PC-3 (cell line): ENCODE measurements around the gene VSTM2L. TPM values are rescaled to one million over a fixed set of nuclear protein-coding genes. Genes with fewer than 3 reads are reported as not detected.
A peak's percentile ranks its signal among the peaks of the same experiment; 100 is the strongest.

Source experiments
- ATAC-seq: fragments of 200-7000 bp; cut with Tn5 transposase; 2 replicates; pipeline ENCODE4 v1.9.1; 2020; ENCODE audit warnings: mild to moderate bottlenecking, moderate library complexity
- BruUV-seq: library from RNA; stranded (reverse); fragments of 400-500 nt; replicated peaks from 2 replicates; lab custom pipeline; 2021; lab: Mats Ljungman, UMichigan
- CTCF ChIA-PET: fragments of 300-600 bp; sonication (Branson Sonifier 250); formaldehyde crosslinking; loops from one replicate; lab custom pipeline; 2022; ENCODE audit warnings: antibody characterized with exemption; lab: Charles Lee
- POLR2A ChIA-PET: fragments of 300-600 bp; sonication (Branson Sonifier 250); formaldehyde crosslinking; loops from one replicate; lab custom pipeline; 2022; ENCODE audit warnings: antibody characterized with exemption; ENCODE audit not compliant: unreplicated experiment; lab: Charles Lee
- DNase-seq: peaks from one replicate; pipeline ENCODE4 v3.0.0-alpha.2; 2015
- H2AFZ ChIP-seq: fragments of 300-600 bp; sonication (generic); 2 replicates; pipeline ENCODE4 v1.6.0; 2016; ENCODE audit warnings: antibody characterized with exemption, low read length
- H3F3A ChIP-seq: fragments of 300-600 bp; sonication (generic); one replicate; pipeline ENCODE4 v1.6.0; 2017; ENCODE audit warnings: antibody characterized with exemption, low read length, control low read depth, mild to moderate bottlenecking; ENCODE audit not compliant: unreplicated experiment
- H3K27ac ChIP-seq: fragments of 300-600 bp; sonication (generic); 2 replicates; pipeline ENCODE4 v1.5.1; 2016; ENCODE audit warnings: mild to moderate bottlenecking, low read length
- H3K27me3 ChIP-seq: fragments of 300-600 bp; sonication (generic); 2 replicates; pipeline ENCODE4 v1.6.1; 2016; ENCODE audit warnings: low read length, mixed read lengths
- H3K36me3 ChIP-seq: fragments of 300-600 bp; sonication (generic); 2 replicates; pipeline ENCODE4 v1.6.1; 2016; ENCODE audit warnings: low read depth, mixed run types, low read length, mixed read lengths
- H3K4me1 ChIP-seq: fragments of 300-600 bp; sonication (generic); 2 replicates; pipeline ENCODE4 v1.5.1; 2016; ENCODE audit warnings: low read length; ENCODE audit not compliant: insufficient read depth
- H3K4me2 ChIP-seq: fragments of 300-600 bp; sonication (generic); 2 replicates; pipeline ENCODE4 v1.6.0; 2016; ENCODE audit warnings: low read length
- H3K4me3 ChIP-seq: fragments of 300-600 bp; sonication (generic); 2 replicates; pipeline ENCODE4 v1.5.1; 2016; ENCODE audit warnings: mild to moderate bottlenecking, low read length, mixed read lengths
- H3K79me2 ChIP-seq: fragments of 300-600 bp; sonication (generic); 2 replicates; pipeline ENCODE4 v1.6.1; 2017; ENCODE audit warnings: low read length, mixed read lengths
- H3K9ac ChIP-seq: fragments of 300-600 bp; sonication (generic); 2 replicates; pipeline ENCODE4 v1.6.0; 2016; ENCODE audit warnings: mild to moderate bottlenecking, low read length
- H3K9me2 ChIP-seq: fragments of 300-600 bp; sonication (generic); replicated peaks from 2 replicates; pipeline ENCODE4 v1.6.1; 2016; ENCODE audit warnings: mixed run types, low read length, mixed read lengths
- H3K9me3 ChIP-seq: fragments of 300-600 bp; sonication (generic); 2 replicates; pipeline ENCODE4 v1.6.1; 2016; ENCODE audit warnings: low read length, mixed read lengths
- H4K20me1 ChIP-seq: fragments of 300-600 bp; sonication (generic); 2 replicates; pipeline ENCODE4 v1.6.1; 2016; ENCODE audit warnings: low read length, mixed read lengths
- EZH2 ChIP-seq: fragments of 300-600 bp; sonication (generic); IDR thresholded peaks from one replicate; pipeline ENCODE4 v1.6.1; 2017; ENCODE audit warnings: antibody characterized with exemption, mild to moderate bottlenecking, low read length; ENCODE audit not compliant: unreplicated experiment
- EZH2phosphoT487 ChIP-seq: fragments of 300-600 bp; sonication (generic); IDR thresholded peaks from 2 replicates; pipeline ENCODE4 v1.6.1; 2018; ENCODE audit warnings: mild to moderate bottlenecking, antibody characterized with exemption, low read length, borderline replicate concordance
- intact Hi-C: fragments of 100-400 bp; cut with micrococcal nuclease; formaldehyde crosslinking; loops from 2 replicates; pipeline ENCODE4 v1.9.0; 2023
- total RNA-seq: library from RNA; depleted of rRNA; stranded (reverse); fragments of >200 nt; gene quantifications from 2 replicates; pipeline ENCODE4 v1.2.3, GENCODE V29; 2014
- TF ChIP-seq, protein P1 (sequence below): fragments of 300-600 bp; sonication (generic); conservative IDR thresholded peaks from 2 replicates; pipeline ENCODE4 v1.5.1; 2017; ENCODE audit warnings: antibody characterized with exemption, low read depth, mild to moderate bottlenecking, low read length

The VSTM2L gene
- total RNA-seq, 1 experiment from 2014 or later, result 45.8 TPM

- no peaks in the 10 kb centered on the region for H3K79me2 ChIP-seq
- no peak overlapping the region for H3K4me2 ChIP-seq
- no peak overlapping the region for H3K9ac ChIP-seq
- H3K9me2 ChIP-seq, result no peaks in the 10 kb centered on the region
- H3K27ac ChIP-seq, result no peak overlapping the region
- no peak overlapping the region for H2AFZ ChIP-seq
- H3K27me3 ChIP-seq, result no peaks in the 10 kb centered on the region
- no peak overlapping the region for H3K4me3 ChIP-seq
- H3K9me3 ChIP-seq, result no peaks in the 10 kb centered on the region
- no peaks in the 10 kb centered on the region for H3F3A ChIP-seq
- no peak for ATAC-seq
- no peak for DNase-seq
- intact Hi-C loops, result no loop called here
- ChIA-PET POLR2A (no interaction called here), CTCF (no interaction called here)
- H3K36me3 ChIP-seq, result no peaks in the 10 kb centered on the region
- TF ChIP-seq EZH2 (no peak), EZH2phosphoT487 (no peak)
- TF ChIP-seq, protein P1, sequence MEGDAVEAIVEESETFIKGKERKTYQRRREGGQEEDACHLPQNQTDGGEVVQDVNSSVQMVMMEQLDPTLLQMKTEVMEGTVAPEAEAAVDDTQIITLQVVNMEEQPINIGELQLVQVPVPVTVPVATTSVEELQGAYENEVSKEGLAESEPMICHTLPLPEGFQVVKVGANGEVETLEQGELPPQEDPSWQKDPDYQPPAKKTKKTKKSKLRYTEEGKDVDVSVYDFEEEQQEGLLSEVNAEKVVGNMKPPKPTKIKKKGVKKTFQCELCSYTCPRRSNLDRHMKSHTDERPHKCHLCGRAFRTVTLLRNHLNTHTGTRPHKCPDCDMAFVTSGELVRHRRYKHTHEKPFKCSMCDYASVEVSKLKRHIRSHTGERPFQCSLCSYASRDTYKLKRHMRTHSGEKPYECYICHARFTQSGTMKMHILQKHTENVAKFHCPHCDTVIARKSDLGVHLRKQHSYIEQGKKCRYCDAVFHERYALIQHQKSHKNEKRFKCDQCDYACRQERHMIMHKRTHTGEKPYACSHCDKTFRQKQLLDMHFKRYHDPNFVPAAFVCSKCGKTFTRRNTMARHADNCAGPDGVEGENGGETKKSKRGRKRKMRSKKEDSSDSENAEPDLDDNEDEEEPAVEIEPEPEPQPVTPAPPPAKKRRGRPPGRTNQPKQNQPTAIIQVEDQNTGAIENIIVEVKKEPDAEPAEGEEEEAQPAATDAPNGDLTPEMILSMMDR, result no peak
- no TSS peak for BruUV-seq
- H3K4me1 ChIP-seq, result peaks cover 7% of the 10 kb centered on the region; the same call in 1 of the 2 replicates
- no peaks in the 10 kb centered on the region for H4K20me1 ChIP-seq
Observed at GRCh38 chr20:37879843-37880242, 23.1 kb upstream of the VSTM2L start.

DNA sequence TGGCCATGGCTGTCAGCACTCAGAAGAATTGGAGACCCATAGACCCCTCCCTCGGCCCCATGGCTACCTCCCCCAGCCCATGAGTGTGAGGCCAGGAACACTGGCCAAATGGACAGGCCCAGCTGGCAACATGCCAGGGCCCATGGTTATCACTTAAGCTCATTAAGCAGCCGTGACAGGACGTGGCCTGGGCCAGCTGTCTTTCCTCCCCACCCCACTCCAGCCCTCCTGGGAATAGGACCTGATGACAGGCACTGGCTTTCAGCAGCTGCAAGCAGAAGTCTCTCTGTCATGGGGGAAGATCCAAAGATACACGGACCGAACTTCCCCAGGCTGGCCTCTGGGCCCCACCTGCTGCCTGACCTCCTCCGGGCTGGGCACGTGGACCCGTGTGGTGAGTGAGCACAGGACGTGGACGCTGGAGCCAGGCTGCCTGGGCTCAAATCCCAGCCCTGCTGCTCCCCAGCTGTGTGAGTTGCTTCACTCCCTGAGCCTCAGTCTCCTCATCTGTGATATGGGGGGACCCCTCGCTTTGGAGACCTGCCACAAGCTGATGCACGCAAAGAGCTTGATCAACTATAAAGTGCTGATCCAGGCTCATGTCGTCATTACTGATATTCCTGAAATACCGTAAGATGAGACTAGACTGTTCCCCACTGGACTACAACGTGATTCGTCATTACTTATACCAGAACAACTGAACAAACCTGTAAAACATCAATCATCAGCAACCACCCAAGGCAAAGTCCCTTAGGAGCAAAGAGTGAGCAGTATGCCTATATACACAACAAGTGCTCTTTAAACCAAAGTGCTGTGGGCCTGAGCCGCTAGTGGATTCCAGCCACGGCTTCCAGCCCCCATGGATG lies 22.0 kb upstream of the VSTM2L start:
- ATAC-seq, result peak; percentile 52
- Histone ChIP-seq H4K20me1 (no peaks in the 10 kb centered on the region), H3K9me3 (no peaks in the 10 kb centered on the region), H3K4me1 (peaks cover 7% of the 10 kb centered on the region; the same call in 1 of the 2 replicates), H3K27me3 (no peaks in the 10 kb centered on the region), H3K79me2 (no peaks in the 10 kb centered on the region), H3F3A (no peaks in the 10 kb centered on the region), H3K27ac (no peak overlapping the region), H3K9ac (no peak overlapping the region), H3K36me3 (no peaks in the 10 kb centered on the region), H3K4me3 (no peak overlapping the region), H3K4me2 (no peak overlapping the region), H2AFZ (no peak overlapping the region), H3K9me2 (no peaks in the 10 kb centered on the region)
- intact Hi-C loops, result no loop called here
- POLR2A ChIA-PET, result no interaction called here
- CTCF ChIA-PET, result no interaction called here
- BruUV-seq, result no TSS peak
- TF ChIP-seq EZH2phosphoT487 (no peak), EZH2 (no peak)
- TF ChIP-seq, protein P1, result no peak
- peak; percentile 66 for DNase-seq
